HEK293 (cell line): Measurements from ENCODE around the gene HINFP.

ENCODE experiments used
- CTCF ChIA-PET: fragments of 350-600 bp; formaldehyde crosslinking; extraction: SDS; loops from one replicate; lab custom pipeline; 2021; ENCODE audit warnings: antibody characterized with exemption; lab: Yijun Ruan, JAX
- POLR2A ChIA-PET: fragments of 300-600 bp; formaldehyde crosslinking; extraction: SDS; loops from one replicate; lab custom pipeline; 2020; ENCODE audit warnings: antibody characterized with exemption, inconsistent platforms; lab: Yijun Ruan, JAX
- H3K27ac ChIP-seq: fragments of 200-500 bp; sonication (Bioruptor generic); 2 replicates; pipeline ENCODE4 v1.5.1; 2014; ENCODE audit warnings: low read depth, low read length, control low read depth, inconsistent platforms; ENCODE audit errors: extremely low read depth
- H3K36me3 ChIP-seq, 2 experiments: fragments of 200-500 bp in 1 of 2; sonication (Bioruptor generic) in 1 of 2; 1 replicate in 1 of 2; 2 replicates in 1 of 2; pipeline ENCODE4 v1.5.1; 2014 to 2017; ENCODE audit warnings: inconsistent platforms in 2 of 2, low read length in 2 of 2; ENCODE audit not compliant: control insufficient read depth in 2 of 2, insufficient read depth in 1 of 2
- H3K4me1 ChIP-seq: fragments of 200-500 bp; sonication (Bioruptor generic); 2 replicates; pipeline ENCODE4 v1.5.1; 2014; ENCODE audit warnings: mild to moderate bottlenecking, low read length, inconsistent platforms; ENCODE audit not compliant: control insufficient read depth, insufficient read depth
- H3K4me3 ChIP-seq: 2 replicates; pipeline ENCODE4 v1.5.1; 2011; ENCODE audit warnings: low read depth, mild to moderate bottlenecking, control low read depth, low read length, moderate library complexity
- H3K9me3 ChIP-seq: fragments of 200-500 bp; sonication (Bioruptor generic); 2 replicates; pipeline ENCODE4 v1.5.1; 2014; ENCODE audit warnings: low read depth, low read length, inconsistent platforms; ENCODE audit not compliant: control insufficient read depth, insufficient read depth
- ELK4 ChIP-seq: IDR thresholded peaks from 2 replicates; pipeline ENCODE4 v1.6.1; 2011; ENCODE audit warnings: mild to moderate bottlenecking, low read depth, low read length, borderline replicate concordance
- GFI1B ChIP-seq: fragments of 450-650 bp; formaldehyde crosslinking; IDR thresholded peaks from 2 replicates; pipeline ENCODE4 v1.5.1; 2016; ENCODE audit warnings: missing biosample characterization, missing genetic modification characterization
- KLF16 ChIP-seq: fragments of 450-650 bp; formaldehyde crosslinking; IDR thresholded peaks from 2 replicates; pipeline ENCODE4 v1.5.1; 2017; ENCODE audit warnings: missing biosample characterization, missing genetic modification characterization
- KLF8 ChIP-seq: fragments of 450-650 bp; formaldehyde crosslinking; IDR thresholded peaks from 2 replicates; pipeline ENCODE4 v1.5.1; 2016; ENCODE audit warnings: missing biosample characterization, missing genetic modification characterization
- PRDM1 ChIP-seq: fragments of 450-650 bp; formaldehyde crosslinking; IDR thresholded peaks from 2 replicates; pipeline ENCODE4; 2016; ENCODE audit warnings: missing biosample characterization, missing genetic modification characterization
- SALL2 ChIP-seq: fragments of 450-650 bp; formaldehyde crosslinking; IDR thresholded peaks from 2 replicates; pipeline ENCODE4 v1.5.0; 2017; ENCODE audit warnings: missing biosample characterization, mild to moderate bottlenecking, missing genetic modification characterization, borderline replicate concordance
- WT1 ChIP-seq: fragments of 450-650 bp; formaldehyde crosslinking; IDR thresholded peaks from 2 replicates; pipeline ENCODE4 v1.5.1; 2016; ENCODE audit warnings: missing biosample characterization, missing genetic modification characterization
- YY1 ChIP-seq: fragments of 450-650 bp; formaldehyde crosslinking; IDR thresholded peaks from 2 replicates; pipeline ENCODE4 v1.5.1; 2018; ENCODE audit warnings: missing biosample characterization, missing genetic modification characterization
- ZEB2 ChIP-seq: fragments of 450-650 bp; formaldehyde crosslinking; IDR thresholded peaks from 2 replicates; pipeline ENCODE4 v1.5.1; 2016; ENCODE audit warnings: missing biosample characterization, missing genetic modification characterization
- ZNF133 ChIP-seq: fragments of 450-650 bp; formaldehyde crosslinking; IDR thresholded peaks from 2 replicates; pipeline ENCODE4 v1.5.1; 2016; ENCODE audit warnings: missing biosample characterization, missing genetic modification characterization
- ZNF148 ChIP-seq: fragments of 450-650 bp; formaldehyde crosslinking; IDR thresholded peaks from 2 replicates; pipeline ENCODE4 v1.5.0; 2017; ENCODE audit warnings: missing biosample characterization, missing genetic modification characterization, borderline replicate concordance
- ZNF16 ChIP-seq: fragments of 450-650 bp; formaldehyde crosslinking; IDR thresholded peaks from 2 replicates; pipeline ENCODE4 v1.5.1; 2016; ENCODE audit warnings: low read depth, missing biosample characterization, missing genetic modification characterization
- ZNF169 ChIP-seq: fragments of 450-650 bp; formaldehyde crosslinking; IDR thresholded peaks from 2 replicates; pipeline ENCODE4 v1.5.1; 2016; ENCODE audit warnings: missing biosample characterization, missing genetic modification characterization
- ZNF280C ChIP-seq: fragments of 450-650 bp; formaldehyde crosslinking; IDR thresholded peaks from 2 replicates; pipeline ENCODE4 v1.5.1; 2016; ENCODE audit warnings: missing biosample characterization, missing genetic modification characterization
- ZNF37A ChIP-seq: fragments of 450-650 bp; IDR thresholded peaks from 2 replicates; pipeline ENCODE4 v1.5.1; 2018; ENCODE audit warnings: missing biosample characterization, missing genetic modification characterization
- ZNF513 ChIP-seq: fragments of 450-650 bp; IDR thresholded peaks from 2 replicates; pipeline ENCODE4 v1.5.1; 2018; ENCODE audit warnings: missing biosample characterization, missing genetic modification characterization
- ZNF654 ChIP-seq: fragments of 450-650 bp; formaldehyde crosslinking; IDR thresholded peaks from 2 replicates; pipeline ENCODE4 v1.5.1; 2016; ENCODE audit warnings: low read depth, missing biosample characterization, missing genetic modification characterization
- ZNF670 ChIP-seq: fragments of 450-650 bp; formaldehyde crosslinking; IDR thresholded peaks from 2 replicates; pipeline ENCODE4 v1.5.1; 2016; ENCODE audit warnings: missing biosample characterization, missing genetic modification characterization, low read depth
- ZNF76 ChIP-seq: fragments of 450-650 bp; formaldehyde crosslinking; IDR thresholded peaks from 2 replicates; pipeline ENCODE4; 2016; ENCODE audit warnings: low read depth, missing biosample characterization, missing genetic modification characterization, borderline replicate concordance
- ZSCAN30 ChIP-seq: fragments of 450-650 bp; IDR thresholded peaks from 2 replicates; pipeline ENCODE4 v1.5.1; 2018; ENCODE audit warnings: missing biosample characterization, mild to moderate bottlenecking, missing genetic modification characterization, moderate library complexity
- ZSCAN5A ChIP-seq: fragments of 450-650 bp; formaldehyde crosslinking; IDR thresholded peaks from 2 replicates; pipeline ENCODE4 v1.5.1; 2016; ENCODE audit warnings: missing biosample characterization, missing genetic modification characterization

The HINFP gene

DNA sequence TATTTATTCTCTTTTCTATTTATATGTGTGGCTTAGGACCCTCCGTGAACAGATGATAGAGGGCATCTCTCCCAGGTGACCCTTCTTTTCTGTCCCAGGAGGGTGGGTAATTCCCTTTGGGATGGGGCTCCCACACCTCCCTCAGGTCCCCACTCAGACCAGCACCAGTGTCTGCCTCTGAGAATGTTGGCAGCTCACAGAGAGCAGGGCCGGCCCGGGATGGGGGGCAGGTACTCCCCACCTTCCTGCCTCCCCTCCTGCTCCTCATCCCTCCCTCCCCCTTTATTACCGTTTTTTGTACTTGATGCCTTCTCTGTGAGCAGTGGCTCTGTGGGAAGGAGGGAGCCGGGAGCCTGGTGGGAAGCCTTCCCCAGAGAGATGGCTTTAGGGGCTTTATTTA is 4.8 kb upstream of the HINFP start:
- Histone ChIP-seq H3K9me3 (no peaks in the 10 kb centered on the region), H3K4me1 (no peaks in the 10 kb centered on the region), H3K4me3 (no peak overlapping the region), H3K27ac (no peak overlapping the region), H3K36me3 (peaks cover 0 to 55% of the 10 kb centered on the region in 2 experiments; a peak in 1 of 3 replicates)
- ChIA-PET POLR2A (interaction anchor here (0.6 kb wide), 1 partner anchor 28 kb away, joined by 4 read pairs; no protein-coding TSS in a partner anchor), CTCF (no interaction called here)
- TF ChIP-seq KLF16 (tag by site-specific recombination) (no peak), ZEB2 (tag by site-specific recombination) (no peak), ZNF148 (tag by site-specific recombination) (no peak), KLF8 (tag by site-specific recombination) (no peak), ZNF654 (tag by site-specific recombination) (no peak), ZNF16 (tag by site-specific recombination) (no peak), GFI1B (tag by site-specific recombination) (no peak), ZNF37A (tag by site-specific recombination) (no peak), ELK4 (no peak), ZNF133 (tag by site-specific recombination) (no peak)

GRCh38 chr11:119117004-119117706 is 4.2 kb upstream of the HINFP start:
- ChIA-PET POLR2A (interaction anchor here (0.6 kb wide), 1 partner anchor 28 kb away, joined by 4 read pairs; no protein-coding TSS in a partner anchor), CTCF (no interaction called here)
- no peaks in the 10 kb centered on the region for H3K9me3 ChIP-seq
- H3K36me3 ChIP-seq, result peaks cover 0 to 50% of the 10 kb centered on the region in 2 experiments; a peak in 1 of 3 replicates
- no peak for TF ChIP-seq ZNF513
- TF ChIP-seq ZSCAN5A, result no peak
- TF ChIP-seq WT1 (tag by site-specific recombination), result no peak
- TF ChIP-seq ZNF280C (tag by site-specific recombination), result no peak
- TF ChIP-seq PRDM1 (tag by site-specific recombination), result no peak
- no peak for TF ChIP-seq SALL2 (tag by site-specific recombination)
- TF ChIP-seq ZNF169 (tag by site-specific recombination), result no peak
- no peak for TF ChIP-seq ZNF76 (tag by site-specific recombination)
- TF ChIP-seq ZNF670 (tag by site-specific recombination), result no peak
- TF ChIP-seq YY1 (tag by site-specific recombination), result no peak
- TF ChIP-seq ZSCAN30 (tag by site-specific recombination), result no peak
- H3K4me1 ChIP-seq, result no peaks in the 10 kb centered on the region; the same call in 1 of the 2 replicates
- H3K4me3 ChIP-seq, result no peak overlapping the region
- H3K27ac ChIP-seq, result no peak overlapping the region
